Naive B cell (primary cell): ENCODE measurements around the gene C1orf115. TPM values are rescaled to one million over a fixed set of nuclear protein-coding genes. Genes with fewer than 3 reads are reported as not detected.

Experiments used
- ATAC-seq, 2 donors: fragments of 150-1000 bp; cut with Tn5 transposase; 2 replicates each; pipeline ENCODE4 v1.10.0; 2021; ENCODE audit warnings: low read depth in 2 of 2, mild to moderate bottlenecking in 2 of 2, moderate library complexity in 2 of 2
- DNase-seq: peaks from one replicate; pipeline ENCODE4 v3.0.0; 2022
- H3K27ac Mint-ChIP-seq, 6 donors: one replicate each; pipeline ENCODE4 v1.8.0; 2020 to 2022; ENCODE audit warnings: mild to moderate bottlenecking in 6 of 6, mixed read lengths in 6 of 6, moderate library complexity in 5 of 6, inconsistent platforms in 2 of 6
- H3K27me3 Mint-ChIP-seq, 3 donors: one replicate each; pipeline ENCODE4 v1.8.0; 2021 to 2022; ENCODE audit warnings: mixed read lengths in 3 of 3, mild to moderate bottlenecking in 1 of 3
- H3K36me3 Mint-ChIP-seq, 2 donors: one replicate each; pipeline ENCODE4 v1.8.0; 2020 to 2022; ENCODE audit warnings: mixed read lengths in 2 of 2, inconsistent platforms in 1 of 2, mild to moderate bottlenecking in 1 of 2
- H3K4me1 Mint-ChIP-seq, 3 donors: one replicate each; pipeline ENCODE4 v1.8.0; 2020 to 2022; ENCODE audit warnings: mixed read lengths in 3 of 3, inconsistent platforms in 1 of 3, mild to moderate bottlenecking in 1 of 3, moderate library complexity in 1 of 3
- H3K4me3 Mint-ChIP-seq, 8 donors: one replicate each; pipeline ENCODE4 v1.8.0; 2020 to 2022; ENCODE audit warnings: mild to moderate bottlenecking in 8 of 8, mixed read lengths in 8 of 8, moderate library complexity in 8 of 8, inconsistent platforms in 2 of 8
- H3K9me3 Mint-ChIP-seq, 7 donors: one replicate each; pipeline ENCODE4 v1.8.0; 2020 to 2022; ENCODE audit warnings: mixed read lengths in 7 of 7, mild to moderate bottlenecking in 5 of 7, inconsistent platforms in 2 of 7, moderate library complexity in 1 of 7
- polyA plus RNA-seq, 6 donors: library from polyadenylated mRNA; unstranded; fragments of 300-500 nt; fragmentation: Illumina TruSeq; gene quantifications; one replicate each; pipeline ENCODE4 v1.2.3, GENCODE V29; 2021; ENCODE audit warnings: low read depth in 6 of 6

C1orf115 gene, protein sequence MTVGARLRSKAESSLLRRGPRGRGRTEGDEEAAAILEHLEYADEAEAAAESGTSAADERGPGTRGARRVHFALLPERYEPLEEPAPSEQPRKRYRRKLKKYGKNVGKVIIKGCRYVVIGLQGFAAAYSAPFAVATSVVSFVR
- polyA plus RNA-seq: 10 to 100 TPM in 2 of 6 donors, 1 to 10 TPM in 3, not detected in 1; 3.7 to 37.5 (median 5.5) TPM

DNA sequence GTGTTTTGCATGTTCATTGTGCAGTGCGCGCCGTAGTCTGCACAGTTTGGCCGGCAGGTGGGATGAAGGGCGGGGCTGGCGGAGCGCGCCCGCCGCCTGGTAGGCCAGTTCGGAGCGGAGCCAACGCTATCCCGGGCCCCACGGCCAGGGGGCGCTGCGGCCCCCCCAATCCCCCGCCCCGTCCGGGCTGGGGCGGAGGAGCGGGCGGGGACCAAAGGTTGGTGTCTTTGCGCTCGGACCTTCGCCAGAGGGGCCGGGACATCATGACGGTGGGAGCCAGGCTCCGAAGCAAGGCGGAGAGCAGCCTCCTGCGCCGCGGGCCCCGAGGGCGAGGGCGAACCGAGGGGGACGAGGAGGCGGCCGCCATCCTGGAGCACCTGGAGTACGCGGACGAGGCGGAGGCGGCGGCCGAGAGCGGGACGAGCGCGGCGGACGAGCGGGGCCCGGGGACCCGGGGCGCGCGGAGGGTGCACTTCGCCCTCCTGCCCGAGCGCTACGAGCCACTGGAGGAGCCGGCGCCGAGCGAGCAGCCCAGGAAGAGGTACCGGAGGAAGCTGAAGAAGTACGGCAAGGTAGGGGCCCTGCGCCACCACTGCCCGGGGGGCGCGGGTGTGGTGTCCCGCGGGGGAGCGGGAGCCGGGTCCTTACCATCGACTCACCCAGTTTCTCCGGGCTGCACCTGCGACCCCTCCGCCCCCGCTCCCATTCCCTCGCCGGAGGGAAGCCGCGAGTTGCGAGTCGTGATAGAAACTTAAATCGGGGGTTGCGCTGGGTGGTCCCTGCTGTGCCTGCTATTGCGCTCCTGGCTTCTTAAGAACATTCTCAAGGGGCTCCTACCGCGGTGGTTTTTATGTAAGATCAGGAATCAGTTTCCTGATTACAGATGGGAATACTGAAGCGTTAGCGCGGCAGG lies at the start of gene C1orf115:
C1orf115 (plus strand) TSS at position 224 of the 913 bp plus-strand sequence; CDS start at position 264, 40 bp downstream.
- Mint-ChIP-seq H3K27me3 (peaks cover 5 to 20% (median 16%) of the 10 kb centered on the region in 3 donors), H3K4me3 (peak within 1 kb of the TSS; percentile 84 to 96 (median 90)), H3K4me1 (peaks cover 12 to 36% (median 12%) of the 10 kb centered on the region in 3 donors), H3K27ac (peak within 1 kb of the TSS in 5 of 6 donors; percentile 60 to 94 (median 66)), H3K9me3 (no peaks in the 10 kb centered on the region), H3K36me3 (no peaks in the 10 kb centered on the region)
- ATAC-seq: peak; percentile 90 to 92
- DNase-seq: peak; percentile 71

DNA sequence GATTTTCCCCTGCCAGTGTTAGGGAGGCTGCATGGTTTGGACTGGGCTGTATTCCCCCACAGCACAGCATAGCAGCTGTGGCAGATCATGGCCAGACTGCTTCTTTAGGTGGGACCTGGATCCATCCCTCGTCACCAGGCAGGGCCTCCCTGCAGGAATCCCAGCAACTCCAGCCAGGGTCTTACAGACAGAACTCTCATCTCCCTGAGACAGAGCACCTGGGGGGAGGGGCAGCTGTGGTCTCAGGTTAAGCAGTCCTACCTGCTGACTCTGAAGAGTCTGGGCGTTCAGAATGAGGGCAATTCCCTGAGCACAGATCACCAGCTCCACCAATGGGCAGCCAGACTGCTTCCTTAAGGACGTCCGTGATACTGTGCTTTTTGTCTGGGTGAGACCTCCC lies 47.9 kb upstream of the C1orf115 start:
- Mint-ChIP-seq H3K27me3 (peaks cover 13 to 32% (median 22%) of the 10 kb centered on the region in 3 donors), H3K9me3 (peaks cover 0 to 6% (median 0%) of the 10 kb centered on the region in 7 donors), H3K36me3 (no peaks in the 10 kb centered on the region), H3K27ac (no peak overlapping the region), H3K4me3 (no peak overlapping the region), H3K4me1 (no peaks in the 10 kb centered on the region)
- ATAC-seq (no peak), DNase-seq (no peak)

DNA sequence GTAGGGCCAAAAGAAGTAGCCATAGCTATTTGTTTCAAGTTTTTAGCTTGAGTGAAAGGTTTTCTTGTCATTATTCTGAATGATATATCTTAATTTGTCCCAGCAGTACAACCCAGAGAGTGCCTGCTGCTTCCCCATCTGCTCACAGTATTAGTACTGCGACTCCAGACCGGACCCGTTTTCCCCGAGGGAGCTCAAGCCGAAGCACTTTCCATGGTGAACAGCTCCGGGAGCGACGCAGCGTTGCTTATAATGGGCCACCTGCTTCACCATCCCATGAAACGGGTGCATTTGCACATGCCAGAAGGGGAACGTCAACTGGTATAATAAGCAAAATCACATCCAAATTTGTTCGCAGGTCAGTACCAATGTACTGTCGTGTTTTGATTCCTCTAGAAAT lies 37.2 kb upstream of the C1orf115 start:
- no peaks in the 10 kb centered on the region for H3K36me3 Mint-ChIP-seq
- no peak overlapping the region for H3K27ac Mint-ChIP-seq
- peaks cover 7 to 9% (median 8%) of the 10 kb centered on the region in 3 donors for H3K27me3 Mint-ChIP-seq
- DNase-seq: no peak
- no peak for ATAC-seq
- no peak overlapping the region for H3K4me3 Mint-ChIP-seq
- no peaks in the 10 kb centered on the region for H3K9me3 Mint-ChIP-seq
- H3K4me1 Mint-ChIP-seq: peaks cover 0 to 7% (median 0%) of the 10 kb centered on the region in 3 donors

DNA sequence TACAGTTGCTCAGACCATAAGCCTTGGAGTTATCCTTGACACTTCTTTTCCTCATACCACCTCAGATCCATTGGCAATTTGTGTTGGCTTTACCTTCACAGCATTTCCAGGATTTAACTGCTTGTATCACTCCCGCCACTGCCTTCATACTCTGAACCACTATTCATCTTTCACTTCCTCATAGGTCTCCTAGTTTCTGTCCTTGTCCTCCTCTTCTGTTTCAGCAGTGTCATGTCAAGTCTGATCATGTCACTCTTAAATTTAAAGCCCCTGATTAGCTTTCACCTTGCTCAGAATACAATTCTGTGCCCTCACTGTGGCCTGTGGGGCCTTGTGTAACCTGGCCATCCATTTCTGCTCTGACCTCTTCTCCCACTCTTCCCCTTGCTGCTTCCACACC lies 34.7 kb upstream of the C1orf115 start:
- H3K27me3 Mint-ChIP-seq: peaks cover 7 to 10% (median 8%) of the 10 kb centered on the region in 3 donors
- ATAC-seq (no peak), DNase-seq (no peak)
- H3K9me3 Mint-ChIP-seq: no peaks in the 10 kb centered on the region
- no peaks in the 10 kb centered on the region for H3K36me3 Mint-ChIP-seq
- H3K4me3 Mint-ChIP-seq: no peak overlapping the region
- no peak overlapping the region for H3K27ac Mint-ChIP-seq
- H3K4me1 Mint-ChIP-seq: peaks cover 0 to 7% (median 0%) of the 10 kb centered on the region in 3 donors

DNA sequence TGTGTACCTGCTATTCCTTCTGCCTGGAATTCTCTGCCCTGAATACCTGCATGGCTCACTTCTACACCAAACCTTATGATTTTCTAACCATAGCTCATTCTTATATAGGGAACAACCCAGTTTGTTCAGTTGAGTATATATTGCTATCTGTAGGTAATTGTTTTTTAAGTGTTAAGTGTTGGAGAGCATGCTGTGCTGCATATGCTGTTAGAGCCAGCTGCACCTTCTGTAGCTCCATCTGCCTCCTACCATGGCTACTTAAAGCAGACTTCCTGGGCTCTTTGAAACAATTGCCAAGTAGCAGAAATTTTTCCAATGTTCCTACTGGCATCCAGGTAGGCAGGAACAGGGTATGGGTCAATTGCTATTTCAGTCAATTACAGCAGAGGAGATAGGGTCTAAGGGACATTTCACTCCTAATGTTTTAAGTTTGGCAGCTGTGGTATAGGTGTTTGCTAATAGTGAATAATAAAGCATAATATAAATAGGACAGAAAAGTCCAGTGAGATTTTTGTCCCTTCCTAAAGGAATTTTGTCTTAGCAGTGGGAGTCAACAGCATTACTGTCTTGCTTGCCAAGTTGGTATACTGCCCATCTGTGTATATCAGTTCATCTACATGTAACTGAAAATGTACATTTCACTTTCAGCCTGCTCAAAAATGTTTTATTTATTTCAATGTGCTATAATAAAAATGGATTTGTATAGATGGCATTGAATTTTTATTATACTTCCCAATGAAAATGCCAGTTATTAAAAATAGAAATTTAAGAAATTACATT lies 34.0 kb upstream of the C1orf115 start:
- peaks cover 0 to 7% (median 0%) of the 10 kb centered on the region in 3 donors for H3K4me1 Mint-ChIP-seq
- ATAC-seq: no peak
- H3K4me3 Mint-ChIP-seq: no peak overlapping the region

DNA sequence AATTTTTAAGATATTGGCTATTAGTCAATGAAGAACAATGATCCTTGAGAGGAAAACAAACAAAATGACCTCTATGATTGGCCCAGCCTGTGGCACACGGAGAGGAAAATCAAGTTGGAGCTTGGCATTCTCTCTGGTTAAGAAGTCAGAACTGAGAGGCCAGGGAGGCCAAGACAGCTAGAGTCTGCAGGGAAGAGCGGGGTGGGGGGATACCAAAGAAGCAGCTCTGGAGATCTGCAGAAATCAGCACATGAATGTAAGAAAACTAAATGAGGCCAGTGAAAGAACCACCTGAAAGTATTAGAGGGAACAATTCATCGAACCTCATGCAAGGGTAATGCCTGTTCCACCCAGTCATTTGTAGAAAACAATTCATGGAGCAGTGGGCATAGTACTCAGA lies 23.8 kb upstream of the C1orf115 start:
- ATAC-seq: no peak
- Mint-ChIP-seq H3K27ac (no peak overlapping the region), H3K9me3 (peaks cover 0 to 35% (median 14%) of the 10 kb centered on the region in 7 donors), H3K4me1 (no peaks in the 10 kb centered on the region), H3K4me3 (no peak overlapping the region), H3K27me3 (peaks cover 24 to 36% (median 36%) of the 10 kb centered on the region in 3 donors), H3K36me3 (peaks cover 0 to 8% of the 10 kb centered on the region in 2 donors)
- no peak for DNase-seq

More for the DNA sequence above, 34.0 kb upstream of the C1orf115 start:
- Mint-ChIP-seq H3K9me3 (no peaks in the 10 kb centered on the region), H3K36me3 (no peaks in the 10 kb centered on the region), H3K27ac (no peak overlapping the region), H3K27me3 (peaks cover 12 to 17% (median 13%) of the 10 kb centered on the region in 3 donors)
- DNase-seq: no peak

DNA sequence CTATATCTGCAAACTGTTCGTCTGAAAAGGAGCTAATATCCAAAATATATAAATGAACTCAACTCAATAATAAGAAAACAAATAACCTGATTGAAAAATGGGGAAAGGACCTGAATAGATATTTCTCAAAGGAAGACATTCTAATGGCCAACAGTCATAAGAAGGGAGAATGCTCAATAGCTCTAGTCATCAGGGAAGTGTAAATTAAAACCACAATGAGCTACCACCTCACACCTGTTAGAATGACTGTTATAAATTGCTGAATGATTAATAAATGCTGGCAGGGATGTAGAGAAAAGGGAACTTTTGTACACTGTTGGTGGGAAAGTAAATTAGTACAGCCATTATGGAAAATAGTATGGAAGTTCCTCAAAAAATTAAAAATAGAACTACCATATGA lies 21.2 kb upstream of the C1orf115 start:
- ATAC-seq (no peak), DNase-seq (no peak)
- H3K9me3 Mint-ChIP-seq: peaks cover 0 to 37% (median 16%) of the 10 kb centered on the region in 7 donors
- peaks cover 20 to 30% (median 24%) of the 10 kb centered on the region in 3 donors for H3K27me3 Mint-ChIP-seq
- H3K4me3 Mint-ChIP-seq: no peak overlapping the region
- peaks cover 0 to 8% of the 10 kb centered on the region in 2 donors for H3K36me3 Mint-ChIP-seq
- no peaks in the 10 kb centered on the region for H3K4me1 Mint-ChIP-seq
- H3K27ac Mint-ChIP-seq: no peak overlapping the region

DNA sequence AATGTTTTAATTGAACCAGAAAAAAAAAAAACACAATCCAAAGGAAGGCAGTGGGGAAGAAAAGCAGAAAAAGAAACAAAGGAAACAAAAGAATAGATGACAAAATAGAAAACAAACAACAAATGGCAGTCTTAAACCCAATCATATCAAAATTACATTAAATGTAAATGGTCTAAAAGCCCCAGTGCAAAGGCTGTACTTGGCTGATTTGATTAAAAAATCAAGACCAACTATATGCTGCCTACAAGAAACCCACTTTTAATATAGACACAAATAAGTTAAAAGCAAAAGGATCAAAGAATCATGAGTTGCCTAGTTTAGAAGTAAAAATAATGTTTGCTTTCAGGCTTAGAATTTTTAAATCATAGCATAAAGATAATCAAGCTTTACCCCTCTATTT lies 19.8 kb upstream of the C1orf115 start:
- no peak overlapping the region for H3K4me3 Mint-ChIP-seq
- H3K27ac Mint-ChIP-seq: no peak overlapping the region
- no peak for DNase-seq
- peaks cover 0 to 37% (median 16%) of the 10 kb centered on the region in 7 donors for H3K9me3 Mint-ChIP-seq
- H3K4me1 Mint-ChIP-seq: no peaks in the 10 kb centered on the region
- H3K27me3 Mint-ChIP-seq: peaks cover 19 to 27% (median 22%) of the 10 kb centered on the region in 3 donors
- no peak for ATAC-seq
- peaks cover 0 to 8% of the 10 kb centered on the region in 2 donors for H3K36me3 Mint-ChIP-seq

DNA sequence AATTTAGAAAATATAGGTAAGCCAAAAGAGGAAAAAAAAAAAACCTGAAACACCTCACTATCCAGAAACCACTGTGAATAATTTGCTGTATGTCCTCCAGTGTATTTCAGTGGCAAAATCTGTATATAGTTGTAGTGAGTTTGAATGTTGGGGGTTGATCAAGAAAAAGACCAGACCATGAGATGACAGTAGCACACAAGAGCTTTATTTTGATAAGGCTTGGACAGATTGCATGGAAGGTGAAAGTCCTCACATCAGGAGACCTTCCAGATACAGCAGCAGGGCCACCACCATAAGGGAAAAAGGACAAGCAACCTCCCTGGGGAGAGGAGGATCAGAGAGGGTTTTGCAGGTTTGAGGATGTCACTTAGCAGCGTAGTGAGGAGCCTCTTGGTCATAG lies 16.2 kb upstream of the C1orf115 start:
- H3K36me3 Mint-ChIP-seq: peaks cover 0 to 8% of the 10 kb centered on the region in 2 donors
- ATAC-seq: no peak
- no peak overlapping the region for H3K4me3 Mint-ChIP-seq
- no peak for DNase-seq
- no peaks in the 10 kb centered on the region for H3K4me1 Mint-ChIP-seq
- no peak overlapping the region for H3K27ac Mint-ChIP-seq
- peaks cover 9 to 23% (median 22%) of the 10 kb centered on the region in 3 donors for H3K27me3 Mint-ChIP-seq
- H3K9me3 Mint-ChIP-seq: peaks cover 0 to 26% (median 15%) of the 10 kb centered on the region in 7 donors

DNA sequence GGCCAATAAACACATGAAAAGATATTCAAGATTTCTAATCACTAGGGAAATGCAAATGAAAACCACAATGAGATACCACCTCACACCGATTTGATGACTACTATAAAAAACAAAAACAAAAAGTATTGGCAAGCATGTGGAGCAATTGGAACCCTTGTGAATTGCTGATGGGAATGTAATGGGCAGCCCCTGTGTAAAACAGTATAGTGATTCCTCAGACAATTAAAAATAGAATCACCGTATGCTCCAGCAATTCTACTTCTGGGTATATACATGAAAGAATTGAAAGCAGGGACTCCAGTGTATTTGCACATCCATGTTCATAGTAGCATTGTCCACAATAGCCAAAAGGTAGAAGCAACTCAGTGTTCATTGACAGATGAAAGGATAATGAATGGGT lies 12.9 kb upstream of the C1orf115 start:
- DNase-seq (no peak), ATAC-seq (no peak)
- no peak overlapping the region for H3K4me3 Mint-ChIP-seq
- H3K27me3 Mint-ChIP-seq: peaks cover 9 to 17% (median 15%) of the 10 kb centered on the region in 3 donors
- H3K27ac Mint-ChIP-seq: no peak overlapping the region
- peaks cover 0 to 3% (median 0%) of the 10 kb centered on the region in 3 donors for H3K4me1 Mint-ChIP-seq
- no peaks in the 10 kb centered on the region for H3K36me3 Mint-ChIP-seq
- peaks cover 0 to 1% (median 0%) of the 10 kb centered on the region in 7 donors for H3K9me3 Mint-ChIP-seq

DNA sequence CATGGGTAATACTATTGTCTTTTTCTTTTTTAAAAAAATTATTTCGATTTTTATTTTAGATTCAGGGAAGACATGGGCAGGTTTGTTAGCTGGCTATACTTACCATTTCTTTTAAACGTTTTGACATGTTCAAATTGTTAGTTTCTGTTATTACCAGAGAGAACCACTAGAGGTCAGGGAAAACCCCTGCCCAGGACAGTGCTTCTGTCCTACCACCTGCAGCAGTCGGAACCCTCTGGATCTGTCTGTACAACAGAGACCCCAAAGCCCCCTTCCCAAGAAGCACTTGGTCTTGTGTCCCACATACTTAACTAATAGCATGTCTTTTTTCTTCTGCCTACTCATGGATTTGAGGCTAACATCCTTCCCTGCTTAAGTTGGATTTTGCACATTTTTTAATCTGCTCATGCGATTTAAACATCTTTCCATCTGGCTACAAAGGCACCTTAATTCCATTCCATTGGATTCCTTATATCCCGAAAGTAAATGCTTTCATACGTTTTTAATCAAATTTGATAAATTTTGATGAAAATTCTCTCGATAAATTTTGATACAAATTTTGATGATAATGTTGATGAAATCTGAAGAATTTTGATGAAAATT lies 10.0 kb upstream of the C1orf115 start:
- no peak overlapping the region for H3K4me3 Mint-ChIP-seq
- H3K36me3 Mint-ChIP-seq: no peaks in the 10 kb centered on the region
- H3K27ac Mint-ChIP-seq: peak overlapping the region in 1 of 6 donors; percentile 59
- no peaks in the 10 kb centered on the region for H3K9me3 Mint-ChIP-seq
- peak; percentile 19 for DNase-seq
- peak; percentile 59 to 71 for ATAC-seq
- peaks cover 0 to 3% (median 0%) of the 10 kb centered on the region in 3 donors for H3K4me1 Mint-ChIP-seq
- H3K27me3 Mint-ChIP-seq: peaks cover 0 to 6% (median 0%) of the 10 kb centered on the region in 3 donors

DNA sequence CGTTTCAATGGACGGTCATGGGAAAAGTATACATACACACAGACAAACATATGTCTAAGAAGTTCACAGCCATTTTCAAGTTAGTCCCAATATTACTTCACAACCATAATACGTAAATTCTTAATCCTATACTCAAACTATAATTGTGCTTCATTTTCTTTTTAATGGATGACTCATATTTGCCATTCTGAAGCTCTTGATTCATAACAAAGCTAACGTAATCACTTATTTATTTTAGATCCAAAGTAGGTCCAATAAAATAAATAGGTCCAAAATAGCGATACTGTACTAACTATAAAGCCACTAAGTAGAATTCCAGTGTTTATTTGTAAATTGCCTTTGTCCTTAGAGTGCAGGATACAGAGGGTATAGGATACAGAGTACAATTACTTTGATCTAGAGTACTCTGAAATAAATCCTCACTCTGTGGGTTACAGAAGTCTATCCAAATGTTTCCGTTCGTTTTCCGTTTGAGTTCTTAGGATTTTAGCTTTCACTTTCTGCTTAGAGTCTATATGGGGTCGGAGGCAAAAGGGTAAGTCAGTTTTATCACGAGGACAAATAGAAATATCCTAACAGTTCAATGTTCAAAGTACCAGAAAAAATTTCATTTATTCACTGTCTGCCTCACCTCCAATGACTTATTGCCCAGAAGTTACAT lies 8.8 kb upstream of the C1orf115 start:
- Mint-ChIP-seq H3K4me3 (no peak overlapping the region), H3K36me3 (no peaks in the 10 kb centered on the region), H3K4me1 (peaks cover 0 to 3% (median 0%) of the 10 kb centered on the region in 3 donors), H3K27ac (peak overlapping the region in 1 of 6 donors; percentile 17), H3K9me3 (no peaks in the 10 kb centered on the region), H3K27me3 (no peaks in the 10 kb centered on the region)
- ATAC-seq (no peak), DNase-seq (no peak)
